Measurements from ENCODE around the gene ZBTB46. TPM values are rescaled to one million over a fixed set of nuclear protein-coding genes. Genes with fewer than 3 reads are reported as not detected.
A peak's percentile ranks its signal among the peaks of the same experiment; 100 is the strongest.
"Not testable (repeated sequence)": the region's sequence is repeated elsewhere in the genome, so short reads cannot be mapped to it uniquely, and the experiment has no call there.

Gene ZBTB46
- total RNA-seq, 1 experiment from 2014 or later, result not detected

- H2AFZ ChIP-seq (ENCODE audit: low read length); DNase-seq; H3K27ac ChIP-seq (ENCODE audit: low read length); H3K4me2 ChIP-seq (ENCODE audit: low read depth, low read length, poor library complexity, severe bottlenecking); H4K20me1 ChIP-seq (ENCODE audit: insufficient read depth, low read depth, low read length); H3K36me3 ChIP-seq (ENCODE audit: insufficient read depth, low read length); H3K9me3 ChIP-seq (ENCODE audit: low read length); H3K4me3 ChIP-seq (ENCODE audit: low read length); H3K9ac ChIP-seq (ENCODE audit: low read length); H3K27me3 ChIP-seq (ENCODE audit: low read length); H3K79me2 ChIP-seq (ENCODE audit: low read length); H3K9me2 ChIP-seq (replicated peaks; ENCODE audit: insufficient read depth, low read length): not testable (repeated sequence)
- H3K4me1 ChIP-seq (ENCODE audit: low read length), result peaks cover 13% of the 10 kb centered on the region
These were observed 33.9 kb downstream of the ZBTB46 start for GRCh38 chr20:63797175-63797574.

- Histone ChIP-seq H3K36me3 (ENCODE audit: insufficient read depth, low read length) (no peaks in the 10 kb centered on the region), H3K27me3 (ENCODE audit: low read length) (no peaks in the 10 kb centered on the region), H3K9me2 (replicated peaks; ENCODE audit: insufficient read depth, low read length) (no peaks in the 10 kb centered on the region), H3K4me3 (ENCODE audit: low read length) (no peak overlapping the region), H4K20me1 (ENCODE audit: insufficient read depth, low read depth, low read length) (no peaks in the 10 kb centered on the region), H3K4me1 (ENCODE audit: low read length) (peaks cover 13% of the 10 kb centered on the region), H3K9me3 (ENCODE audit: low read length) (no peaks in the 10 kb centered on the region), H3K4me2 (ENCODE audit: low read depth, low read length, poor library complexity, severe bottlenecking) (no peak overlapping the region), H3K27ac (ENCODE audit: low read length) (peak overlapping the region; percentile 69; the same call in 1 of the 2 replicates), H2AFZ (ENCODE audit: low read length) (no peak overlapping the region), H3K79me2 (ENCODE audit: low read length) (no peaks in the 10 kb centered on the region), H3K9ac (ENCODE audit: low read length) (no peak overlapping the region)
- no peak for DNase-seq
These were observed 35.8 kb downstream of the ZBTB46 start for GRCh38 chr20:63795178-63795830.

- peak; percentile 72 for DNase-seq
- Histone ChIP-seq H3K4me2 (ENCODE audit: low read depth, low read length, poor library complexity, severe bottlenecking) (no peak overlapping the region), H3K27me3 (ENCODE audit: low read length) (no peaks in the 10 kb centered on the region), H3K9ac (ENCODE audit: low read length) (no peak overlapping the region), H4K20me1 (ENCODE audit: insufficient read depth, low read depth, low read length) (no peaks in the 10 kb centered on the region), H3K79me2 (ENCODE audit: low read length) (no peaks in the 10 kb centered on the region), H3K4me3 (ENCODE audit: low read length) (no peak overlapping the region), H2AFZ (ENCODE audit: low read length) (no peak overlapping the region), H3K27ac (ENCODE audit: low read length) (peak overlapping the region; percentile 69), H3K9me2 (replicated peaks; ENCODE audit: insufficient read depth, low read length) (no peaks in the 10 kb centered on the region), H3K9me3 (ENCODE audit: low read length) (no peaks in the 10 kb centered on the region), H3K4me1 (ENCODE audit: low read length) (peaks cover 13% of the 10 kb centered on the region), H3K36me3 (ENCODE audit: insufficient read depth, low read length) (no peaks in the 10 kb centered on the region)
These were observed 36.5 kb downstream of the ZBTB46 start for GRCh38 chr20:63794614-63795013.

GRCh38 chr20:63792866-63793265, 38.2 kb downstream of the ZBTB46 start:
- Histone ChIP-seq H3K79me2 (ENCODE audit: low read length) (no peaks in the 10 kb centered on the region), H3K27ac (ENCODE audit: low read length) (no peak overlapping the region), H3K36me3 (ENCODE audit: insufficient read depth, low read length) (no peaks in the 10 kb centered on the region), H2AFZ (ENCODE audit: low read length) (no peak overlapping the region), H3K4me1 (ENCODE audit: low read length) (peaks cover 13% of the 10 kb centered on the region), H3K9me2 (replicated peaks; ENCODE audit: insufficient read depth, low read length) (no peaks in the 10 kb centered on the region), H3K9me3 (ENCODE audit: low read length) (no peaks in the 10 kb centered on the region), H4K20me1 (ENCODE audit: insufficient read depth, low read depth, low read length) (no peaks in the 10 kb centered on the region), H3K4me3 (ENCODE audit: low read length) (no peak overlapping the region), H3K27me3 (ENCODE audit: low read length) (no peaks in the 10 kb centered on the region), H3K9ac (ENCODE audit: low read length) (no peak overlapping the region), H3K4me2 (ENCODE audit: low read depth, low read length, poor library complexity, severe bottlenecking) (no peak overlapping the region)
- DNase-seq, result no peak

- no peak overlapping the region for H3K4me2 ChIP-seq (ENCODE audit: low read depth, low read length, poor library complexity, severe bottlenecking)
- H3K9ac ChIP-seq (ENCODE audit: low read length), result no peak overlapping the region
- no peak overlapping the region for H2AFZ ChIP-seq (ENCODE audit: low read length)
- no peaks in the 10 kb centered on the region for H3K27me3 ChIP-seq (ENCODE audit: low read length)
- no peak overlapping the region for H3K27ac ChIP-seq (ENCODE audit: low read length)
- no peaks in the 10 kb centered on the region for H4K20me1 ChIP-seq (ENCODE audit: insufficient read depth, low read depth, low read length)
- no peak for DNase-seq
- H3K79me2 ChIP-seq (ENCODE audit: low read length), result no peaks in the 10 kb centered on the region
- H3K9me2 ChIP-seq (replicated peaks; ENCODE audit: insufficient read depth, low read length), result no peaks in the 10 kb centered on the region
- no peak overlapping the region for H3K4me3 ChIP-seq (ENCODE audit: low read length)
- no peaks in the 10 kb centered on the region for H3K9me3 ChIP-seq (ENCODE audit: low read length)
- peaks cover 16% of the 10 kb centered on the region for H3K4me1 ChIP-seq (ENCODE audit: low read length)
- no peaks in the 10 kb centered on the region for H3K36me3 ChIP-seq (ENCODE audit: insufficient read depth, low read length)
These were observed 39.4 kb downstream of the ZBTB46 start for GRCh38 chr20:63791497-63792156.

GRCh38 chr20:63790572-63791168, 40.4 kb downstream of the ZBTB46 start:
- Histone ChIP-seq H3K27ac (ENCODE audit: low read length) (no peak overlapping the region), H4K20me1 (ENCODE audit: insufficient read depth, low read depth, low read length) (0 out of 2 replicates have a peak, but pooled peaks cover 2% of the 10 kb centered on the region), H3K4me2 (ENCODE audit: low read depth, low read length, poor library complexity, severe bottlenecking) (no peak overlapping the region), H2AFZ (ENCODE audit: low read length) (no peak overlapping the region), H3K9ac (ENCODE audit: low read length) (no peak overlapping the region), H3K4me3 (ENCODE audit: low read length) (no peak overlapping the region), H3K9me2 (replicated peaks; ENCODE audit: insufficient read depth, low read length) (no peaks in the 10 kb centered on the region), H3K79me2 (ENCODE audit: low read length) (no peaks in the 10 kb centered on the region), H3K27me3 (ENCODE audit: low read length) (no peaks in the 10 kb centered on the region), H3K4me1 (ENCODE audit: low read length) (peaks cover 16% of the 10 kb centered on the region), H3K9me3 (ENCODE audit: low read length) (no peaks in the 10 kb centered on the region), H3K36me3 (ENCODE audit: insufficient read depth, low read length) (no peaks in the 10 kb centered on the region)
- DNase-seq, result no peak

- Histone ChIP-seq H4K20me1 (ENCODE audit: insufficient read depth, low read depth, low read length) (0 out of 2 replicates have a peak, but pooled peaks cover 2% of the 10 kb centered on the region), H3K4me1 (ENCODE audit: low read length) (peaks cover 13% of the 10 kb centered on the region), H3K9me2 (replicated peaks; ENCODE audit: insufficient read depth, low read length) (no peaks in the 10 kb centered on the region), H3K9me3 (ENCODE audit: low read length) (no peaks in the 10 kb centered on the region), H3K9ac (ENCODE audit: low read length) (no peak overlapping the region), H2AFZ (ENCODE audit: low read length) (no peak overlapping the region), H3K27me3 (ENCODE audit: low read length) (no peaks in the 10 kb centered on the region), H3K4me3 (ENCODE audit: low read length) (no peak overlapping the region), H3K4me2 (ENCODE audit: low read depth, low read length, poor library complexity, severe bottlenecking) (no peak overlapping the region), H3K36me3 (ENCODE audit: insufficient read depth, low read length) (no peaks in the 10 kb centered on the region), H3K79me2 (ENCODE audit: low read length) (no peaks in the 10 kb centered on the region), H3K27ac (ENCODE audit: low read length) (no peak overlapping the region)
- no peak for DNase-seq
These were observed 41.1 kb downstream of the ZBTB46 start for GRCh38 chr20:63789836-63790571.

GRCh38 chr20:63787749-63788148, 43.3 kb downstream of the ZBTB46 start:
- Histone ChIP-seq H3K9me3 (ENCODE audit: low read length) (no peaks in the 10 kb centered on the region), H3K4me2 (ENCODE audit: low read depth, low read length, poor library complexity, severe bottlenecking) (no peak overlapping the region), H3K9me2 (replicated peaks; ENCODE audit: insufficient read depth, low read length) (no peaks in the 10 kb centered on the region), H3K79me2 (ENCODE audit: low read length) (no peaks in the 10 kb centered on the region), H3K9ac (ENCODE audit: low read length) (no peak overlapping the region), H4K20me1 (ENCODE audit: insufficient read depth, low read depth, low read length) (0 out of 2 replicates have a peak, but pooled peaks cover 2% of the 10 kb centered on the region), H3K27me3 (ENCODE audit: low read length) (no peaks in the 10 kb centered on the region), H3K36me3 (ENCODE audit: insufficient read depth, low read length) (no peaks in the 10 kb centered on the region), H3K4me3 (ENCODE audit: low read length) (no peak overlapping the region), H3K4me1 (ENCODE audit: low read length) (0 out of 2 replicates have a peak, but pooled peaks cover 4% of the 10 kb centered on the region), H2AFZ (ENCODE audit: low read length) (no peak overlapping the region), H3K27ac (ENCODE audit: low read length) (no peak overlapping the region)
- DNase-seq, result no peak
